Upper lobe of right lung (tissue), 1 donor: ENCODE data around the gene TAS1R3. TPM values are rescaled to one million over a fixed set of nuclear protein-coding genes. Genes with fewer than 3 reads are reported as not detected.
A peak's percentile ranks its signal among the peaks of the same experiment; 100 is the strongest.

ENCODE experiments used
- ATAC-seq: fragments of 200-7000 bp; cut with Tn5 transposase; one replicate; pipeline ENCODE4 v1.9.1; 2020; ENCODE audit warnings: mild to moderate bottlenecking, moderate library complexity
- DNase-seq: peaks from one replicate; pipeline ENCODE4 v3.0.0-alpha.2; 2020
- H3K27ac ChIP-seq: fragments of 200-600 bp; one replicate; pipeline ENCODE4 v1.8.0; 2022
- H3K27me3 ChIP-seq: fragments of 200-600 bp; one replicate; pipeline ENCODE4 v1.8.0; 2022; ENCODE audit warnings: mild to moderate bottlenecking
- H3K36me3 ChIP-seq: fragments of 200-600 bp; one replicate; pipeline ENCODE4 v1.8.0; 2022
- H3K4me1 ChIP-seq: fragments of 200-600 bp; one replicate; pipeline ENCODE4 v1.8.0; 2022
- H3K4me3 ChIP-seq: fragments of 200-600 bp; one replicate; pipeline ENCODE4 v1.8.0; 2022; ENCODE audit warnings: mild to moderate bottlenecking
- H3K9me3 ChIP-seq: fragments of 200-600 bp; one replicate; pipeline ENCODE4 v1.8.0; 2022
- intact Hi-C: fragments of 100-400 bp; cut with DNase I; formaldehyde crosslinking; loops from one replicate; pipeline ENCODE4 v1.11.0; 2022
- total RNA-seq: library from RNA; stranded (reverse); fragmentation: NEBNext Ultra II Directional; extraction: Animal tissue kit (Norgen Biotek cat#: 25700); gene quantifications from one replicate; pipeline ENCODE4 v1.2.1, GENCODE V29; 2021
- TF ChIP-seq, protein P1 (sequence below): fragments of 200-600 bp; IDR thresholded peaks from one replicate; pipeline ENCODE4 v1.8.0; 2022; ENCODE audit warnings: antibody characterized with exemption
- donor health status: DM: no; HTN: yes; CAD: no; lungs with severe emphysema.

The TAS1R3 gene
- total RNA-seq, 1 donor from 2014 or later = 0.32 TPM

DNA sequence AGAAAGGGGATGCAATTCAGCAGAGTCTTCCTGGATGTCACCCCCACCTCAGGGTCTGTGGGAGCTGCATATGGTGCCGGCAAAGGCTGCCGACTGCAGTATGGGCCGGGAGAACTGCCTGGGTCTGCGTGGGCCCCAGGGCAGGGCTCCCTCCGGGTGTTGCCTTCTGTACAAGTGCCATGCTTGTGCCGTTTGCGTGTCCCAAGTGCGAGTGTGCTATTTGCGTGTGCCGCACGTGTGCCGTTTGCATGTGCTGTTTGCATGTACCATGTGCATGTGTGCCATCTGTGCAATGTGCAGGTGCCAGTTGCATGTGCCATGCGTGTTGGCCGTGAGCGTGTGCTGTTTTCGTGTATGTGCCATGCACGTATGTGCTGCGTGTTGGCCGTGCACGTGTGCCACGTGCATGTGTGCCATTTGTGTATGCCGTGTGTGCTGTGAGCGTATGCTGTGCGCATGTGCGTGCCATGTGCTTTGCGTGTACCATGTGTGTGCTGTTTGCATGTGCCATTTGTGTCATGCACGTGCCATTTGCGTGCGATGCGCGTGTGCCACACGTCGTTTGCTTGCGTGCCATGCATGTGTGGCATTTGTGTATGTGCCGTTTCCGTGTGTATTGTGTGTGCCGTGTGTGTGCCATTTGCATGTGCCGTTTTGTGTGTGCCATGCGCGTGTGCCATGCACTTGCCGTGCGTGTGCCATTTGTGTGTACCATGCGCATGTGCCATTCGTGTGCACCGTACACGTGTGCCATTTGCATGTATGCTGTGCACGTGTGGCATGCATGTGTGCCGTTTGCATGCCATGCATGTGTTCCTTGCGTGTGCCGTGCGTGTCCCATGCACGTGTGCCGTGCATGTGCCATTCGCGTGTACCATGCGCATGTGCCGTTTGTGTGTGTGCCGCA lies 1.5 kb upstream of the TAS1R3 start:
- Histone ChIP-seq H3K36me3 (peaks cover 17% of the 10 kb centered on the region), H3K4me3 (no peak overlapping the region), H3K27me3 (no peaks in the 10 kb centered on the region), H3K4me1 (peaks cover 15% of the 10 kb centered on the region), H3K9me3 (no peaks in the 10 kb centered on the region), H3K27ac (no peak overlapping the region)
- intact Hi-C loops = no loop called here
- DNase-seq = no peak
- TF ChIP-seq, protein P1, sequence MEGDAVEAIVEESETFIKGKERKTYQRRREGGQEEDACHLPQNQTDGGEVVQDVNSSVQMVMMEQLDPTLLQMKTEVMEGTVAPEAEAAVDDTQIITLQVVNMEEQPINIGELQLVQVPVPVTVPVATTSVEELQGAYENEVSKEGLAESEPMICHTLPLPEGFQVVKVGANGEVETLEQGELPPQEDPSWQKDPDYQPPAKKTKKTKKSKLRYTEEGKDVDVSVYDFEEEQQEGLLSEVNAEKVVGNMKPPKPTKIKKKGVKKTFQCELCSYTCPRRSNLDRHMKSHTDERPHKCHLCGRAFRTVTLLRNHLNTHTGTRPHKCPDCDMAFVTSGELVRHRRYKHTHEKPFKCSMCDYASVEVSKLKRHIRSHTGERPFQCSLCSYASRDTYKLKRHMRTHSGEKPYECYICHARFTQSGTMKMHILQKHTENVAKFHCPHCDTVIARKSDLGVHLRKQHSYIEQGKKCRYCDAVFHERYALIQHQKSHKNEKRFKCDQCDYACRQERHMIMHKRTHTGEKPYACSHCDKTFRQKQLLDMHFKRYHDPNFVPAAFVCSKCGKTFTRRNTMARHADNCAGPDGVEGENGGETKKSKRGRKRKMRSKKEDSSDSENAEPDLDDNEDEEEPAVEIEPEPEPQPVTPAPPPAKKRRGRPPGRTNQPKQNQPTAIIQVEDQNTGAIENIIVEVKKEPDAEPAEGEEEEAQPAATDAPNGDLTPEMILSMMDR = no peak
- no peak for ATAC-seq

DNA sequence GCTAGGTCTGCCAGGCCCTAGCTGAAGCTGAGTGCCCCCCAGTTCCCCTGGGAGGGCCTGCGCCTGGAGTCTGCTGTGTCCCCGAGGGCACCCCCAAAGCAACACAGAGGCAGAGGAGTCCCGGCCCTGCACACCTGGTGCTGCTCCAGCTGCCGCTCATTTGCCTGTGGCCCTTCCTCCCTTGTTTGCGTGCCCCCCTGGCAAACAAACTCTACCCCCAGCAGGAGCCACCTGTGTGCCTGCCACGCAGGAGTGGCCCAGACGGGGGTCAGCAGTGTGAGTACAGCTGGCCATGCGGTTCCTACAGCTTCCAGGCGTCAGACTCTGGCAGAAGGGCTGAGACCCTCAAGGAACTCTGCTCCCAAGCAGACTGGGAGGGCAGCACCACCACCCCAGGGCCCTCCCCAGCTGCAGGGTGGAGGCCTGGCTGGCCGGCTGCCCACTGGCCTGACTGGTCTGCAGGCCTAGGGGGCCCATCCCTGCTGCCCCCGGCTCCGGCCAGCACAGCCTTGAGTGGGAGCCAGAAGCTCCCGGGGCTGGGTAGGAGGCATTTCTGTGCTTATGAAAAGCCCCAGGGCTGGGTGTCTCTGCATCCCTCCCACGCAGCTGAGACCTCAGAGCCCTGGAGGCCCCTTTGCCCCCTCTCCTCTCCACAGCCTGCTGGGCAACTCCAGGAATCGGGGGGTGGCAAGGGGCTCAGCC lies 563 bp upstream of the TAS1R3 start:
- Histone ChIP-seq H3K4me3 (no peak overlapping the region), H3K27me3 (no peaks in the 10 kb centered on the region), H3K27ac (no peak overlapping the region), H3K4me1 (peaks cover 11% of the 10 kb centered on the region), H3K9me3 (no peaks in the 10 kb centered on the region), H3K36me3 (peaks cover 17% of the 10 kb centered on the region)
- DNase-seq = no peak
- no peak for ATAC-seq
- intact Hi-C loops = no loop called here
- TF ChIP-seq, protein P1 = no peak

- H3K27ac ChIP-seq = no peak overlapping the region
- H3K9me3 ChIP-seq = no peaks in the 10 kb centered on the region
- H3K4me3 ChIP-seq = no peak overlapping the region
- peaks cover 16% of the 10 kb centered on the region for H3K36me3 ChIP-seq
- TF ChIP-seq, protein P1 = no peak
- no peak for ATAC-seq
- peaks cover 4% of the 10 kb centered on the region for H3K4me1 ChIP-seq
- no peaks in the 10 kb centered on the region for H3K27me3 ChIP-seq
- no peak for DNase-seq
- intact Hi-C loops = no loop called here
Observed at GRCh38 chr1:1332031-1332755, 1.1 kb downstream of the TAS1R3 start.

DNA sequence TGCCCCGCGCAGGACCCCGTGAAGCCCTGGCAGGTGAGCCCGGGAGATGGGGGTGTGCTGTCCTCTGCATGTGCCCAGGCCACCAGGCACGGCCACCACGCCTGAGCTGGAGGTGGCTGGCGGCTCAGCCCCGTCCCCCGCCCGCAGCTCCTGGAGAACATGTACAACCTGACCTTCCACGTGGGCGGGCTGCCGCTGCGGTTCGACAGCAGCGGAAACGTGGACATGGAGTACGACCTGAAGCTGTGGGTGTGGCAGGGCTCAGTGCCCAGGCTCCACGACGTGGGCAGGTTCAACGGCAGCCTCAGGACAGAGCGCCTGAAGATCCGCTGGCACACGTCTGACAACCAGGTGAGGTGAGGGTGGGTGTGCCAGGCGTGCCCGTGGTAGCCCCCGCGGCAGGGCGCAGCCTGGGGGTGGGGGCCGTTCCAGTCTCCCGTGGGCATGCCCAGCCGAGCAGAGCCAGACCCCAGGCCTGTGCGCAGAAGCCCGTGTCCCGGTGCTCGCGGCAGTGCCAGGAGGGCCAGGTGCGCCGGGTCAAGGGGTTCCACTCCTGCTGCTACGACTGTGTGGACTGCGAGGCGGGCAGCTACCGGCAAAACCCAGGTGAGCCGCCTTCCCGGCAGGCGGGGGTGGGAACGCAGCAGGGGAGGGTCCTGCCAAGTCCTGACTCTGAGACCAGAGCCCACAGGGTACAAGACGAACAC lies 1.8 kb downstream of the TAS1R3 start:
- Histone ChIP-seq H3K9me3 (no peaks in the 10 kb centered on the region), H3K36me3 (peaks cover 10% of the 10 kb centered on the region), H3K27ac (no peak overlapping the region), H3K27me3 (no peaks in the 10 kb centered on the region), H3K4me1 (peaks cover 4% of the 10 kb centered on the region), H3K4me3 (no peak overlapping the region)
- ATAC-seq (peak; percentile 55), DNase-seq (peak; percentile 85)
- intact Hi-C loops = no loop called here
- TF ChIP-seq, protein P1 = no peak

GRCh38 chr1:1333551-1334241 lies 2.6 kb downstream of the TAS1R3 start:
- intact Hi-C loops = no loop called here
- no peak for ATAC-seq

More at GRCh38 chr1:1333551-1334241, 2.6 kb downstream of the TAS1R3 start:
- no peak overlapping the region for H3K4me3 ChIP-seq
- H3K27me3 ChIP-seq = no peaks in the 10 kb centered on the region
- peaks cover 9% of the 10 kb centered on the region for H3K36me3 ChIP-seq
- H3K9me3 ChIP-seq = no peaks in the 10 kb centered on the region
- DNase-seq = no peak
- H3K4me1 ChIP-seq = peaks cover 4% of the 10 kb centered on the region
- no peak overlapping the region for H3K27ac ChIP-seq
- TF ChIP-seq, protein P1 = no peak
